MM.1S (cell line): Measurements from ENCODE around the gene LARGE2.

Source experiments
- EZH2phosphoT487 ChIP-seq: fragments of 300-600 bp; sonication (generic); IDR thresholded peaks from 2 replicates; pipeline ENCODE4 v1.6.1; 2018; ENCODE audit warnings: antibody characterized with exemption, low read length
- TF ChIP-seq, protein P1 (sequence below): fragments of 300-600 bp; sonication (generic); IDR thresholded peaks from 2 replicates; pipeline ENCODE4 v1.5.1; 2016; ENCODE audit warnings: antibody characterized with exemption, low read length, mixed read lengths

DNA sequence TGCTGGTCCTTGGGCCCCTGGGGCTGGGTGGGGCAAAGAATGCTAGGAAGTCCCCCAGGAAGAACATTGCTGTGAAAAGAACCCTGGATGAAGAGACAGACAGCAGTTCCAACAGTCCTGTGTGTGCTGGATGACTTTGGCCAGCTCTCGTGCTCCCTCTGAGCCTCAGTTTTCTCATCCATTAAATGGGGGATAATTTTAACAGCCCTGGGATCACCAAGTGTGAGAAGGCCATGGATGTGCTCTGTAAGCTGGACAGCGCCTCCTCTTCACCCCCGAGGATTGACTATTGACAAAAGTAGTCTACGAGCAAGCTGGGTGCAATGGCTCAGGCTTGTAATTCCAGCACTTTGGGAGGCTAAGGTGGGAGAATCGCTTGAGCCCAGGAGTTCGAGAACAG is 2.5 kb downstream of the LARGE2 start:
- TF ChIP-seq, protein P1, sequence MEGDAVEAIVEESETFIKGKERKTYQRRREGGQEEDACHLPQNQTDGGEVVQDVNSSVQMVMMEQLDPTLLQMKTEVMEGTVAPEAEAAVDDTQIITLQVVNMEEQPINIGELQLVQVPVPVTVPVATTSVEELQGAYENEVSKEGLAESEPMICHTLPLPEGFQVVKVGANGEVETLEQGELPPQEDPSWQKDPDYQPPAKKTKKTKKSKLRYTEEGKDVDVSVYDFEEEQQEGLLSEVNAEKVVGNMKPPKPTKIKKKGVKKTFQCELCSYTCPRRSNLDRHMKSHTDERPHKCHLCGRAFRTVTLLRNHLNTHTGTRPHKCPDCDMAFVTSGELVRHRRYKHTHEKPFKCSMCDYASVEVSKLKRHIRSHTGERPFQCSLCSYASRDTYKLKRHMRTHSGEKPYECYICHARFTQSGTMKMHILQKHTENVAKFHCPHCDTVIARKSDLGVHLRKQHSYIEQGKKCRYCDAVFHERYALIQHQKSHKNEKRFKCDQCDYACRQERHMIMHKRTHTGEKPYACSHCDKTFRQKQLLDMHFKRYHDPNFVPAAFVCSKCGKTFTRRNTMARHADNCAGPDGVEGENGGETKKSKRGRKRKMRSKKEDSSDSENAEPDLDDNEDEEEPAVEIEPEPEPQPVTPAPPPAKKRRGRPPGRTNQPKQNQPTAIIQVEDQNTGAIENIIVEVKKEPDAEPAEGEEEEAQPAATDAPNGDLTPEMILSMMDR = no peak
- TF ChIP-seq EZH2phosphoT487 = no peak
